IMR-90 (cell line): ENCODE results near the gene SUSD6. TPM values are rescaled to one million over a fixed set of nuclear protein-coding genes. Genes with fewer than 3 reads are reported as not detected.

Source experiments
- ATAC-seq: fragments of 200-7000 bp; cut with Tn5 transposase; 2 replicates; pipeline ENCODE4 v1.9.1; 2020; ENCODE audit warnings: low read depth, mild to moderate bottlenecking, moderate library complexity
- BruUV-seq: library from RNA; stranded (reverse); fragments of 400-500 nt; replicated peaks from 2 replicates; lab custom pipeline; 2021; lab: Mats Ljungman, UMichigan
- CTCF ChIA-PET: fragments of 300-600 bp; formaldehyde crosslinking; extraction: SDS; loops from one replicate; lab custom pipeline; 2021; ENCODE audit warnings: antibody characterized with exemption; lab: Yijun Ruan, JAX
- POLR2A ChIA-PET: fragments of 300-600 bp; sonication (Branson Sonifier 250); formaldehyde crosslinking; loops from one replicate; lab custom pipeline; 2022; ENCODE audit warnings: antibody characterized with exemption; ENCODE audit not compliant: unreplicated experiment; lab: Charles Lee
- DNase-seq: peaks from one replicate; pipeline ENCODE4 v3.0.0; 2013
- H2AFZ ChIP-seq: replicated peaks from 2 replicates; pipeline ENCODE3; 2013; ENCODE audit warnings: low read length, mild to moderate bottlenecking; ENCODE audit not compliant: poor library complexity
- H2AK5ac ChIP-seq: 2 replicates; pipeline ENCODE4 v1.6.1; 2013; ENCODE audit warnings: low read depth, low read length, inconsistent platforms
- H2AK9ac ChIP-seq: replicated peaks from 2 replicates; pipeline ENCODE3; 2013; ENCODE audit warnings: mild to moderate bottlenecking, low read depth, low read length, moderate library complexity; ENCODE audit not compliant: poor library complexity
- H2BK120ac ChIP-seq: 2 replicates; pipeline ENCODE4 v1.6.1; 2013; ENCODE audit warnings: low read depth, low read length, inconsistent platforms
- H2BK15ac ChIP-seq: 3 replicates; pipeline ENCODE4 v1.6.1; 2013; ENCODE audit warnings: low read depth, low read length, inconsistent platforms
- H2BK20ac ChIP-seq: 2 replicates; pipeline ENCODE4 v1.6.1; 2013; ENCODE audit warnings: low read depth, mild to moderate bottlenecking, inconsistent platforms, low read length, moderate library complexity
- H2BK5ac ChIP-seq: 2 replicates; pipeline ENCODE4 v1.6.1; 2013; ENCODE audit warnings: mild to moderate bottlenecking, low read depth, low read length, inconsistent platforms; ENCODE audit not compliant: poor library complexity, severe bottlenecking
- H3K14ac ChIP-seq: replicated peaks from 2 replicates; pipeline ENCODE4 v1.6.1; 2013; ENCODE audit warnings: low read depth, low read length, inconsistent platforms
- H3K18ac ChIP-seq: 2 replicates; pipeline ENCODE4 v1.6.1; 2013; ENCODE audit warnings: low read depth, low read length, control low read depth
- H3K23ac ChIP-seq: 2 replicates; pipeline ENCODE4 v1.6.1; 2013; ENCODE audit warnings: low read depth, low read length, inconsistent platforms
- H3K27ac ChIP-seq: 2 replicates; pipeline ENCODE4 v1.5.1; 2013; ENCODE audit warnings: mild to moderate bottlenecking, control low read depth, low read length; ENCODE audit not compliant: insufficient read depth
- H3K27me3 ChIP-seq: 2 replicates; pipeline ENCODE4 v1.6.1; 2013; ENCODE audit warnings: low read length; ENCODE audit not compliant: control insufficient read depth, insufficient read depth
- H3K36me3 ChIP-seq: 2 replicates; pipeline ENCODE4 v1.6.1; 2013; ENCODE audit warnings: low read length, mixed read lengths; ENCODE audit not compliant: control insufficient read depth, insufficient read depth
- H3K4ac ChIP-seq: 2 replicates; pipeline ENCODE4 v1.6.1; 2013; ENCODE audit warnings: low read depth, low read length, inconsistent platforms
- H3K4me1 ChIP-seq: 2 replicates; pipeline ENCODE4 v1.6.1; 2013; ENCODE audit warnings: low read length, mixed read lengths; ENCODE audit not compliant: control insufficient read depth, insufficient read depth
- H3K4me2 ChIP-seq: 2 replicates; pipeline ENCODE4 v1.6.1; 2013; ENCODE audit warnings: low read depth, mild to moderate bottlenecking, control low read depth, low read length, moderate library complexity
- H3K4me3 ChIP-seq: 2 replicates; pipeline ENCODE4 v1.5.1; 2013; ENCODE audit warnings: low read depth, mild to moderate bottlenecking, control low read depth, low read length, moderate library complexity; ENCODE audit not compliant: insufficient read depth
- H3K56ac ChIP-seq: 2 replicates; pipeline ENCODE4 v1.6.1; 2013; ENCODE audit warnings: low read length, inconsistent platforms; ENCODE audit not compliant: insufficient read depth; ENCODE audit errors: extremely low read depth
- H3K79me1 ChIP-seq, 2 experiments: 2 replicates each; pipeline ENCODE4 v1.6.1; 2013; ENCODE audit warnings: low read length in 2 of 2, inconsistent platforms in 1 of 2, low read depth in 1 of 2
- H3K9ac ChIP-seq: 2 replicates; pipeline ENCODE4 v1.6.1; 2013; ENCODE audit warnings: low read depth, low read length, control low read depth
- H3K9me1 ChIP-seq: 2 replicates; pipeline ENCODE4 v1.6.1; 2013; ENCODE audit warnings: low read length, inconsistent platforms; ENCODE audit not compliant: insufficient read depth
- H3K9me3 ChIP-seq: 2 replicates; pipeline ENCODE4 v1.6.1; 2013; ENCODE audit warnings: low read length; ENCODE audit not compliant: control insufficient read depth, insufficient read depth
- H4K20me1 ChIP-seq: 2 replicates; pipeline ENCODE4 v1.6.1; 2013; ENCODE audit warnings: low read length, inconsistent platforms; ENCODE audit not compliant: insufficient read depth
- H4K5ac ChIP-seq: 2 replicates; pipeline ENCODE4 v1.6.1; 2013; ENCODE audit warnings: mild to moderate bottlenecking, low read depth, low read length, control low read depth
- H4K8ac ChIP-seq, 2 experiments: 2 replicates each; pipeline ENCODE4 v1.6.1; 2013; ENCODE audit warnings: low read depth in 2 of 2, low read length in 2 of 2, control low read depth in 1 of 2, inconsistent platforms in 1 of 2
- H4K91ac ChIP-seq: 2 replicates; pipeline ENCODE4 v1.6.1; 2013; ENCODE audit warnings: low read depth, low read length, inconsistent platforms; ENCODE audit not compliant: insufficient read depth
- CHD1 ChIP-seq: IDR thresholded peaks from 2 replicates; pipeline ENCODE4 v1.6.1; 2012; ENCODE audit warnings: low read depth, low read length, improper control_type of control experiment
- MAZ ChIP-seq: IDR thresholded peaks from 2 replicates; pipeline ENCODE4 v1.6.1; 2012; ENCODE audit warnings: low read depth, mild to moderate bottlenecking, low read length, improper control_type of control experiment, moderate library complexity, borderline replicate concordance
- MXI1 ChIP-seq: IDR thresholded peaks from 2 replicates; pipeline ENCODE4 v1.6.1; 2012; ENCODE audit warnings: low read depth, mild to moderate bottlenecking, low read length, moderate library complexity, borderline replicate concordance
- NFE2L2 ChIP-seq: fragments of 150-350 bp; IDR thresholded peaks from 2 replicates; pipeline ENCODE4 v1.6.1; 2016; ENCODE audit warnings: low read depth, mild to moderate bottlenecking, low read length
- POLR2A ChIP-seq: IDR thresholded peaks from 2 replicates; pipeline ENCODE4 v1.6.1; 2012; ENCODE audit warnings: mild to moderate bottlenecking, low read depth, low read length
- RCOR1 ChIP-seq: IDR thresholded peaks from 2 replicates; pipeline ENCODE4 v1.6.1; 2012; ENCODE audit warnings: mild to moderate bottlenecking, low read length, improper control_type of control experiment; ENCODE audit not compliant: insufficient replicate concordance
- RFX5 ChIP-seq: IDR thresholded peaks from 2 replicates; pipeline ENCODE4 v1.8.0; 2012; ENCODE audit warnings: low read depth, mild to moderate bottlenecking, low read length, moderate library complexity
- WGBS, 2 experiments: methylation state at CpG; one replicate each; pipeline versions ENCODE4 v1.1.5 to v1.1.7; 2013; ENCODE audit warnings: missing lambda C conversion rate in 2 of 2; ENCODE audit not compliant: insufficient read length in 1 of 2; ENCODE audit errors: extremely low coverage in 2 of 2; 5-methylcytosine and 5-hydroxymethylcytosine counted together
- dilution Hi-C: fragments of 300-500 bp; cut with HindIII; formaldehyde crosslinking; loops from one replicate; pipeline ENCODE4 v1.14.3; 2018; ENCODE audit warnings: low sequenced_read_pairs; ENCODE audit not compliant: unreplicated experiment
- in situ Hi-C: fragments of 300-500 bp; cut with MboI; formaldehyde crosslinking; loops from 3 replicates; pipeline ENCODE4 v1.14.3; 2019; ENCODE audit warnings: low sequenced_read_pairs, inconsistent platforms, mixed read lengths
- intact Hi-C: fragments of 100-400 bp; cut with micrococcal nuclease; formaldehyde crosslinking; loops from 2 replicates; pipeline ENCODE4 v1.10.0; 2022
- polyA plus RNA-seq, 3 experiments: library from polyadenylated mRNA; depleted of rRNA; stranded (reverse); fragments of >200 nt; gene quantifications; 2 replicates each; pipeline ENCODE4 v1.2.3, GENCODE V29; 2012; ENCODE audit warnings: low replicate concordance in 1 of 3
- total RNA-seq: library from RNA; depleted of rRNA; stranded (reverse); fragments of >200 nt; gene quantifications from 2 replicates; pipeline ENCODE4 v1.2.3, GENCODE V29; 2012
- TF ChIP-seq, protein P1 (sequence below): fragments of 150-350 bp; IDR thresholded peaks from 2 replicates; pipeline ENCODE4 v1.6.1; 2017; ENCODE audit warnings: mild to moderate bottlenecking, antibody characterized with exemption, low read length, low read depth
- TF ChIP-seq, protein P2 (sequence below): fragments of 150-350 bp; IDR thresholded peaks from 2 replicates; pipeline ENCODE4 v1.6.1; 2016; ENCODE audit warnings: low read depth, mild to moderate bottlenecking, low read length, moderate library complexity, borderline replicate concordance

SUSD6 gene
- total and polyA plus RNA-seq, 2 of the 4 experiments (the other 2 are of a cell fraction), result 2.3 to 10.1 TPM

DNA sequence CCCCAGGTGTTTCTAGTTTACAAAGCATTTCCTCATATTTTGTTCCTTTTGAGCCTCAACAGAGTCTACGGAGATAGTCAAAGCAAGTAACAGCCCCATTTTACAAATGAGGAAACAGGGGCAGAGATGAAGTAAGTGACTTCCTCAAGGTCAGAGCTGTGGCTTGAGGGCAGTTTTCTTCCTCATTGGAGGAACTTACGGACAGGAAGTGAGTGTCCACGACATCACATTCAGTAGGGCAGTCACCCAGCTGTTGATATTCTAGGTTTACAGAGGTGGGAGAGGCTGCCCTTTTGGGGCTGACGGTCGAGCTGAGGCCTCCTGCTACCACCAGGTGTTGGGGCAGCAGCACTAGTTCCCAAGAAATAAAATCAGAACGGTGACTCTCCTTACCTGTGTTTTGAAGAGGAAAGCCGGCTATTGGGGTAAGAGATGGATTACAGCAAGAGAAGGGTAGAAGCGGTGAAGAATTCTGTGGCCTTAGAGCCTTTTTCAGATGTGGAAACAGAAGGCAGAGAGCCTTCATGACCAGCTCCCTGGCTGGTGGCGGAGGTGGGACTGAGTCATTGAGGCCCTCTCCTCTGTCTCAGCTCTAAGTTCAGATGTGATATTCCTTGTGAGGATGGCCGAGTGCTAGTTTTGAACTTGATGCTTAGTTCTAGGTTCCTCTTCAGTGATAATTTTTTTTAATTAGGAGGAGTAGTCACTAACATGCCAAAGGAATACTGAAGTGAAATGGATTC, 41.7 kb downstream of the SUSD6 start:
- dilution Hi-C loops, result no loop called here
- in situ Hi-C loops, result no loop called here
- no peak overlapping the region for H2AK9ac ChIP-seq
- 0 out of 2 replicates have a peak overlapping the region, but pooled peaks have one; percentile 2 for H4K91ac ChIP-seq
- 0 out of 2 replicates have a peak overlapping the region, but pooled peaks have one; percentile 5 for H2BK120ac ChIP-seq
- peak overlapping the region; percentile 31 to 50; a peak in 1 of 4 replicates for H4K8ac ChIP-seq
- H3K14ac ChIP-seq, result peak overlapping the region; percentile 69
- intact Hi-C loops, result no loop called here
- no peak overlapping the region for H2AFZ ChIP-seq
- CTCF ChIA-PET, result interaction anchor here (1.0 kb wide), 1 partner anchor 13 kb away, joined by 3 read pairs; no protein-coding TSS in a partner anchor
- no peak overlapping the region for H4K5ac ChIP-seq
- no peak overlapping the region for H2BK5ac ChIP-seq
- H3K9me1 ChIP-seq, result peaks cover 49% of the 10 kb centered on the region
- TF ChIP-seq POLR2A (no peak), NFE2L2 (no peak), CHD1 (no peak), MAZ (no peak), RCOR1 (no peak), MXI1 (no peak), RFX5 (no peak)
- TF ChIP-seq, protein P1, sequence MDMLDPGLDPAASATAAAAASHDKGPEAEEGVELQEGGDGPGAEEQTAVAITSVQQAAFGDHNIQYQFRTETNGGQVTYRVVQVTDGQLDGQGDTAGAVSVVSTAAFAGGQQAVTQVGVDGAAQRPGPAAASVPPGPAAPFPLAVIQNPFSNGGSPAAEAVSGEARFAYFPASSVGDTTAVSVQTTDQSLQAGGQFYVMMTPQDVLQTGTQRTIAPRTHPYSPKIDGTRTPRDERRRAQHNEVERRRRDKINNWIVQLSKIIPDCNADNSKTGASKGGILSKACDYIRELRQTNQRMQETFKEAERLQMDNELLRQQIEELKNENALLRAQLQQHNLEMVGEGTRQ, result no peak
- TF ChIP-seq, protein P2, sequence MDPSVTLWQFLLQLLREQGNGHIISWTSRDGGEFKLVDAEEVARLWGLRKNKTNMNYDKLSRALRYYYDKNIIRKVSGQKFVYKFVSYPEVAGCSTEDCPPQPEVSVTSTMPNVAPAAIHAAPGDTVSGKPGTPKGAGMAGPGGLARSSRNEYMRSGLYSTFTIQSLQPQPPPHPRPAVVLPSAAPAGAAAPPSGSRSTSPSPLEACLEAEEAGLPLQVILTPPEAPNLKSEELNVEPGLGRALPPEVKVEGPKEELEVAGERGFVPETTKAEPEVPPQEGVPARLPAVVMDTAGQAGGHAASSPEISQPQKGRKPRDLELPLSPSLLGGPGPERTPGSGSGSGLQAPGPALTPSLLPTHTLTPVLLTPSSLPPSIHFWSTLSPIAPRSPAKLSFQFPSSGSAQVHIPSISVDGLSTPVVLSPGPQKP, result no peak
- no peak overlapping the region for H3K4me3 ChIP-seq
- POLR2A ChIA-PET, result interaction anchor here (0.6 kb wide), 1 partner anchor 16 kb away, joined by 8 read pairs; no protein-coding TSS in a partner anchor
- peak overlapping the region; percentile 63 for H2AK5ac ChIP-seq
- no TSS peak for BruUV-seq
- 100% methylated on average over 1 of the region's 10 CpGs; no CpG with 5 or more reads in 1 of the 2 experiments for WGBS, 2 experiments
- no peaks in the 10 kb centered on the region for H3K36me3 ChIP-seq
- H3K79me1 ChIP-seq, result peaks cover 49 to 83% of the 10 kb centered on the region in 2 experiments
- no peaks in the 10 kb centered on the region for H3K27me3 ChIP-seq
- H2BK20ac ChIP-seq, result no peak overlapping the region
- peaks cover 37% of the 10 kb centered on the region for H3K4me1 ChIP-seq
- H3K4me2 ChIP-seq, result no peak overlapping the region
- peak overlapping the region; percentile 8; the same call in 2 of the 3 replicates for H2BK15ac ChIP-seq
- peak overlapping the region; percentile 4 for H3K23ac ChIP-seq
- no peak overlapping the region for H3K27ac ChIP-seq
- H4K20me1 ChIP-seq, result peaks cover 58% of the 10 kb centered on the region
- no peak for ATAC-seq
- peak overlapping the region; percentile 68 for H3K4ac ChIP-seq
- H3K18ac ChIP-seq, result no peak overlapping the region
- H3K9ac ChIP-seq, result no peak overlapping the region
- H3K9me3 ChIP-seq, result no peaks in the 10 kb centered on the region
- peak; percentile 47 for DNase-seq
- H3K56ac ChIP-seq, result no peak overlapping the region
